ENCODE measurements around the gene GPC6.

DNA sequence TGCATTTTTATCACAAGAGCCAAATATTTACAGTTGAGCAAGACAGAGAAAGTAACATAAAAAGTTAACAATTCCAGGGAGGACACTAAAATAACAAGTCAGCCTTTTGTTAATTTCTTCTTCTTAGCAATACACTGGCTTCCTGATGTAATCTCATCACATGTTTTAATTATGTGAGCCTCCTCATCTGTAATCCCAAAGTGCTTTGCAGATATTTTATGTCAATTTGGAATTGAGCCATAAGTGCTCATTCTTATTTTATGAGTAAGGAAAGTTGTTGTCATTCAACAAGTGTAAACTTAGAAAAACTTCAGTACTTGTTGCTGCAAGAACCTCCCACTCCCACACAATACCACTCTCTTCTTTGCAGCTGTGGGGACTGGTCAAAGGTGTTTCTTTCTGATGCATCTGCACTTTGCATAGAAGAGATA, 223.6 kb downstream of the GPC6 start:
- TF ChIP-seq CTCF (conservative IDR thresholded peaks at IDR 0.05; ENCODE audit: low read length) (no peak), EZH2phosphoT487 (IDR thresholded peaks at IDR 0.05; ENCODE audit: borderline replicate concordance) (no peak)
